GM18507 (cell line): ENCODE results near the gene UNKL.
"Not testable (repeated sequence)": the region's sequence is repeated elsewhere in the genome, so short reads cannot be mapped to it uniquely, and the experiment has no call there.

ENCODE experiments used
- DNase-seq: peaks from one replicate; pipeline ENCODE4 v3.0.0; 2011; ENCODE audit warnings: low read depth; ENCODE audit not compliant: insufficient read length; ENCODE audit errors: extremely low spot score
- FAIRE-seq: peaks from 2 replicates; lab custom pipeline; 2011; peaks lifted over from hg19 to GRCh38; lab: Jason Lieb, UNC

Gene UNKL

DNA sequence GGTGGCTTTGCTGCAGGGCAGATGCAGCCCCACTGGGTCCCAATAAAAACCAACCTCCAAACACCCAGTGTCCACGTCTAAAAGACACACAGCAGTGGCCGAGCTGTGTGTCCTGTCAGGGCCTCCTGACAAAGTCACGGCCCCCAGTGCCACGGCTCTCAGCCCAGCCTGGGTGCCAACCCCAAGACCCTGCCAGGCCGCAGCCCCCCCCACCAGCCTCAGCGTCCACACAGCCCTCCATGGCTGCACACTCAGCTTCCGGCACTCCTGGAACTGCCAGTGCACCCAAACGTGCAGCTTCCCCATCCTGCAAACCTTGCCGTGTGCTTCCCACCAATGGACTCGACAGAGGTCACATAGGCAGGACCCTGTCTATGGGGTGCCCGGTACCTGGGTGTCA is 33.5 kb upstream of the UNKL start:
- DNase-seq (no peak), FAIRE-seq (no peak)

DNA sequence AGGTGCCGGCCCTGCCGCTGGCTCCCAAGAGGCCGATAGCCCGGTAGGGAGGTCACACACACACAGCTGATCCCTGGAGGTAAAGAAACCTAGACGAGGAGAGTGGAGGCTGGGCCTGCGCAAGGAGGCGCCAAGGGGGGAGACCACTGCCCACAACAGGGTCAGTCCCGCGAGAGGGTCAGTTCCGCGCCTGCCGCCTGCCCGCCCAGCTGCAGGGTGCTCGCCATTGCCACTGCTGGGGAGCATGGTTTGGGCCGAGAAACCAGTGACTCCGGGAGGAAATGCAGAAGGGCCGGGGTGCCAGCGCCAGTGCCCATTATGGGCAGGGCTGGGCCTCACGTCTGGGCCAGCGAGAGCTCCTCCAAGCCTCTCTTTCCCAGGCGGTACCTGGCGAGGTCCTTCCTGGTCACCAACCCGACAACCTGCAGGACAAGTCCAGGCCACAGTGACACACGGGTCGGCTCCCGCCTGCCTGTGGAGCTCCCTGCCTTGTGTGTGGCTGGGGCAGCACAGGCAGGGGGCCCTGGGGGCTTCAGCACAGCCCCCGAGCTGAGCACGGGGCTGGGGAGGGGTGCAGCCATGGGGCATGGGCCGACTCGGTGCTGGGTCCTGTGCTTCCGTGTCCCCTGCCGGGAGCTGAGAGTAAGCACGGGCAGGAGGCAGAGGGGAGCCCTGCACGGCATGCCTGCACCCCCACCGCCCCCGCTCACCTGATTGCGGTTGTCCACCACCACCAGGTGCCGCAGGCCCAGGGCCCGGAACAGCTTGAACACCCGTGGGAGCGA is 32.0 kb upstream of the UNKL start:
- DNase-seq (no peak), FAIRE-seq (no peak)

DNA sequence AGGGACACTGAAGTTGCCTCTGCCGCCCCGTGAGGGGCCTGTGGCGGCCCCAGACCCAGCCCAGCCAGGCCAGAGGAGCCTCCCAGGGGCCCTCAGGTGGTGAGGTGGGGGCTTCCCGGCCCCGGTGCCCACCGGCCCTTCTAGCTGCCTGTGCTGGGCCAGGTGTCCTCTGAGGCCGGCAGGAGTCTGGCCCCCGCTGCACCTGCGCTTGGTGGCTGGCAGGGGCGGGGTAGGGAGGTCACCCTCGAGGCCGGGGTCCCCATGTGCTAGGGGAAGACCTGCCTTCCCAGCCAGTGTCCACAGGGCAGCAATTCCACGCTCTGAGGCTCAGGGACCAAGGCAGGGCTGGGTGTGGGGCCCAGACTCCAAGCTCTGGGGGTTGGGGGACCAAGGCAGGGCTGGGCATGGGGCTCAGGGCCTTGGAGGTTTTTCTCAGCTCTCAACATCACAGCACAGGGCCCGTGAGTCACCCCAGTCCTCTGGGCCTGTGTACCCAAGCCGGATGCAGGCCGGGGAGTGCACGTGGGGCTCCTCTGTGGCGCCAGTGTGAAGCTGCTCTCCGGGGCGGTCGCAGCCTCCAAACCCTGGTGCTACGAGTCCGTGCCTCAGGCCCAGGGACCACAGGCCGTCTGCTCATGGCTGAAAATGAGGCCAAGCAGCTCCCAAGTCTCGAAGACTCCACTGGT is 31.2 kb upstream of the UNKL start:
- no peak for FAIRE-seq

DNA sequence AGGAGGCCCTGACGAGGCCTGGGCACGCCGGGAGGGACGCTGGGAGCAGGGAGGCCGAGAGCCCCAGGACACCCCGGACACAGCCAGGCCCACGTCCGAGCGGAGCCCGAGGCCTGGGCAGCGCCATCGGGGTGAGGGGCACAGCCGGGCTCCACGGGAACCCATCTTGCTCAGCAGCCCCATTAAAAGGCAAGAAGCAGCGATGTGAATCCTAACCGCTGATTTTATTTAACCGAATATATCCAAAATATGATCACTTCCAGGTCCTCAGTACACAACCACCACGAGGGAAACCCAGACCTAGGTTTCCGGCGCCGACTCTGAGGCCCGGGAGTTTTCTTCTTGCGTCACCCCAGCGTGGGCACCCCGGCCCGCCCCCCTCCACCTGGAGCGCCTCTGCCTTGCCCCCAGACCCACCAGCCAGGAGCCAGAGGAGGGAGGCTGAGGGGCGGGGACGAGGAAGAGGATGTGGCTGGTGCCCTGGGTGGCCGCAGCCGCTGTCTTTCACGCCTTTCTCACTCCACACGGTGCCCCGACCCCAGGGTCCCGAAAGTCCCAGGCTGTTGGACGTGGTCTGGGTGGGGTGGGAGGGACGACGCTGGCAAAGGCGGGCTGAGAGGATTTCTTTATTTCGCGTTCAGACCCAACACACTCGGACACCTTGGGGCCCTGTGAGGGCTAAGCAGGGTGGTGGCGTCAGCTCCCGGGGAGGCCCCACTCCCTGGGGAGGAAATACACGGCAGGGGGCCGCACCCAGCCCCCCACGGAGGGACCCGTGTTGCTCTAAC is 30.4 kb upstream of the UNKL start:
- DNase-seq (no peak), FAIRE-seq (no peak)

More for the DNA sequence above, 31.2 kb upstream of the UNKL start:
- DNase-seq, result no peak

DNA sequence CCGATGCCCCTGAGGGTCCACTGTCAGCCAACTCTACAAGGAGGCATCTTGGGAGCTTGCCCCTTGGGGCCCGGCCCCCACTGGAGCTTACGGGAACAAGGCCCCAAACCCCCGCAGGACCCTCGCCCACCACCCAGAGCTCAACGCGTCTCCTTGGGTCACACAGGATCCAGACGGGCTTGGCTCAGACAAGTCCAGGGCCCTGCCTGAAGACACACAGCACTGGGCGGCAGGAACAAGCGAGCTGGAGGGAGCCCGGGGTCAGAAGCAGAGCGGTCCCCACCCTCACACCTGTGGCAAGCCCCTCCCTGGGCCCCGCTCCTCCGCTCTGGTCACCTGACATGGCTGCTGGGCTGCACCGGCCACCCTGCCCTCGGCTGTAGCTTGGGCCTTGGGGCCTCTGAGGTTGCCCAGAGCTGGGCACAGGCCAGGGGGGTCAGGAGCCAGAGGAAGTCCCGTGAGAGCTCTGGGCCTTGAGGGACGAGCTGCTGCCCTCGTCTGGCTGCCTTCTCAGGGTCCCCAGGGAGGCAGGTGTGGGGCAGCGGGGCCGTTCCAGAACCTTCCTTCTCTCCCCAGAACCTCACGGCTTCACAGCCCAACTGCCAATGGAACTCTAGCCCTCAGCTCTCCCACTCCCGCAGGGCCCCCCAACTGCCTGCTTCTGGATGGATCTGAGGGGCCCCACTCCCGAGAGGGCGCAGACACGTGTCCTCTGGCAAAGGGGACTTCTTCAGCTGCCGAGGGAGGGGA is 29.7 kb upstream of the UNKL start, which contains the start of gene CCDC154:
TSS of gene CCDC154 (minus strand) at position 577 of the 750 bp plus-strand sequence. CDS start at position 343, 234 bp downstream.
- no peak for FAIRE-seq
- DNase-seq, result no peak

DNA sequence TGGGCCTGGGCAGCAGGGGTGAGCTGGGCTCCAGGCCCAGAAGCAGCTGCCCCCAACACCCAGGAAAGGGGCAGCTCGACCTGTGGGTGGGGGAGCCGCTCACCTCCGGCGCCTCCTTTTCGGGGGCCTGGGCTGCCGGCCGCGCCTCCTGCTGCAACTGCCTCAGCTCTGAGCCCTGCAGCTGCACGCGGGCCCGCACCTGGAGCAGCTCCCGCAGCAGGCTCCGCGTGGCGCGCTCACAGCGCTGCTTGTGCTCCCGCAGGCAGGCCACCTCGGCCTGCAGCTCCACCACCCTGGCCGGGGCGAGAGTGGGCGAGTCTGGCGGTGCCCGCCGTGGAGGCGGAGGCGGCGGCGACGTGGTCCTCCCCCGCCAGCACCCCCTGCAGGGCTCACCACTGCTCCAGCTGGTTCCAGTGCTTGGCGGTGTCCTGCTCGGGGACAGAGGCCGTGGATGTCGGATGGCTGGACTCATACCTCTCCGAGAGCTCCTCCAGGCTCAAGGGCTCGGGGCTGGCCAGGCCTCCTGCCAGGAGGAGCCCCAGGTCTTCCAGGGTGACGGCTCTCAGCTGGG is 29.0 kb upstream of the UNKL start:
- DNase-seq, result no peak
- no peak for FAIRE-seq

DNA sequence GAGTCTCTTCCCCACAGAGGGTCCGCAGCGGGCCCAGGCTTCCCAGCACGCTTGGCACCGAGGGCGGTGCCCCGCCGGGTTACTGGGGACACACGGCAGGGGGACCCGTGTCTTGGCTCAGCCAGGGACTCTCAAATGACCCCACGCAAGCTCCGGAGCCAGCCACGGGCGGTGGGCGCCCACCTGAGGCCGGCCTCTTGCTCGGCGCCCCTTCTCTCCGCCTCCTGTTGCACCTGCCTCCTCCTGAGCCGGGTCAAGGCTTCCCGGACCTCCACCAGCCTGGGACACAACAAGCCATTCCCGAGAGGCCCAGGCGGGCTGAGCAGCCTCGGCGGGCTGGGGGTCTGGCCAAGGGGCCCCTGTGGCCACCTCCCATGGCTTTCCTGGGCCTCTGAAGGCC is 28.2 kb upstream of the UNKL start:
- DNase-seq (no peak), FAIRE-seq (no peak)

DNA sequence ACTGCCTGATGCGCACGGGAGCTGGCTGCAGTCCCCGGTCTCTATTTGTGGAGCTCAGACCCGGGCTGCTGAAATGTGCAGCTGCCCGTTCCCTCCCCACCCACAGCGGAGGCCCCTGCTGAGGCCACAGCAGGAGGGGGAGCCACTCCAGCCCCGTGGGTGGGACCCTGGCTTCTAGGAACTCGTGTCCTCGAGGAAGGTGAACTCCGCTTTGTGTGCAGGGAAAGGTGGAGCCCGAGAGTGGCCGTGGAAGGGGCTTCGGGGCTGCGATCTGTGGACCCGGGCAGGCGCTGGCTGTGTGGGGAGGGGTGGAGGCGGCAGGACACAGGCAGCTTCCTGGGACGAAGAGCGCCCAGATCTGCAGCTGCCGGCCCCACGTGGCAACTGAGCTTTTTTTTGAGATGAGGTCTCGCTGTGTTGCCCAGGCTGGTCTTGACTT is 26.9 kb upstream of the UNKL start:
- DNase-seq (no peak), FAIRE-seq (no peak)

DNA sequence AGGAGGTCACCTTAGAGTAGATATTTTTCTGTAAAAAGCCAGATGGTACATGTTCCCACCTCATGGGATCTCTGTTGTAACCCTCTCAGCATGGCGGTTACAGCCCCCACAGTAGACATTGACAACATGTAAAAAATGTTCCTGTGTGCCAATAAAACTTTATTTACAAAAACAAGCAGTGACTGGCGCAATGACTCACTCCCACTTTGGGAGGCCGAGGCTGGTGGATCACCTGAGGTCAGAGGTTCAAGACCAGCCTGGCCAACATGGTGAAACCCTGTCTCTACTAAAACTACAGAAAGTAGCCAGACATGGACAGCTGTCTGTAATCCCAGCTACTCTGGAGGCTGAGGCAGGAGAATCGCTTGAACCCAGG is 25.2 kb upstream of the UNKL start:
- FAIRE-seq, DNase-seq: not testable (repeated sequence)

DNA sequence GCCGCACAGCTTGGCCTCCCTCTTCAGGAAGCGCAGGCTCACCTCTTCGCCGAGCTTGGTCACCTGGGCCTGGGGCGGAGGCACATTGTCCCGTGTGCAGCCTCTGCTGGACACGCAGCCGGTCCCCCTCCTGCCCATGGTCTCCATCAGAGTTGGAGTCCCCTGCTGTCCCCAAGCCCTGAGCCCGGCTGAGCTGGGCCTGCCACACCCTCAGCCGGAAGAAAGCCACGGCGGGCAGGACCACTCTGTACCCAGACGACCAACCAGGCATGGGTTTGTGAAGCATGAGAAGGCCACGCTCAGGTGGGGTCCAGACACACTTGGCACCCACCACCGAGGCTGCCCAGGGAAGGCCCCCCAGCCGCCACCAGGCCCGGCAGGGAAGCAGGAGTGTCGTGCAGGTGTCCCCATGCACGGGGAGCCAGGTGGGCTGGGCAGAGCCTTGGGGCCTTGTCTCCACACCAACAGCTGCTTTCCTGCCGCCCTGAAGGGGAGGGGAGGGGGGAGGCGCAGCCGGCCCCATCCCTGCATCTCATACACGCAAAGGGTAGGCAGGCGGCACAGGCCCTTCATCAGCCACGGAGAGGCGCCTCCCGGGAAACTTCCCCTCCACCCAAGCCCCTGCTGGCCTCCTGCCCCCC is 24.7 kb upstream of the UNKL start:
- FAIRE-seq, result no peak
- DNase-seq, result no peak

DNA sequence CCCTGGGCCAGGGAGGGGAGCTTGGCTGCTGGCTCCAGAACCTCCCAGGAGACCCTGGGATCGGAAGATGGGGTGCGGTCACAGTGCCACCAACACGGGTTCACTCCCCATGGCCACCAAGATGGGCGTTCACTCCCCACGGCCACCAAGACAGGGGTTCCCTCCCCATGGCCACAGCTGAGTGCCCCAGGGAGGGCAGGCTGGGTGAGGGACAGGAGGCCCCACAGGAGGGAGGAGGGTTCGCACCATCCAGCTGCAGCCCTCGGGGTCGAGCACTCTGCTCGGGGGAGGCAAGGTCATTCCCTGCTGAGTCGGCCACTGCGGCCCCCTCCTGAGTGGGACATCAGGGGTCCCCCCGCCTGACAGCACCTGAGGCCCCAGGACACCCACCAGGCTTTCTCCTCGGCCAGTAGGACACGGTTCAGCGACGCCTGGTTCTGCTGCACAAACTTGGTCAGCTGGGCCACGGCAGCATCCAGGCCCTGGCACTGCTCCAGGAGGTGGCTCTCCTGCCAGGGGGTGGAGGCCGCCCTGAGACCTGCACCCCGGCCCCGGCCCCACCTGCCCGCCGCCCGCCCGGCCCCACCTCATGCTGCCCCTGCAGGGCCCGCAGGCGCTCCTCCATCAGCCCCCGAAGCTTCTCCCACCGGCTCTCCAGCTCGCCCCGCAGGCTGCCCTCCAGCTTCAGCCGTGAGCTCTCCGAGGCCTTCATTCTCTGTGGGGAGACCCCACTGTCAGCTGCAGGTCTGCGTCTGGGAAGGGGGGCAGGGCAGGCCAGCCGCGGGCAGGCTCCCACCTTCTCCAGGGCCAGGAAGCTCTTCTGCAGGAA is 23.9 kb upstream of the UNKL start:
- no peak for DNase-seq
- FAIRE-seq, result no peak

DNA sequence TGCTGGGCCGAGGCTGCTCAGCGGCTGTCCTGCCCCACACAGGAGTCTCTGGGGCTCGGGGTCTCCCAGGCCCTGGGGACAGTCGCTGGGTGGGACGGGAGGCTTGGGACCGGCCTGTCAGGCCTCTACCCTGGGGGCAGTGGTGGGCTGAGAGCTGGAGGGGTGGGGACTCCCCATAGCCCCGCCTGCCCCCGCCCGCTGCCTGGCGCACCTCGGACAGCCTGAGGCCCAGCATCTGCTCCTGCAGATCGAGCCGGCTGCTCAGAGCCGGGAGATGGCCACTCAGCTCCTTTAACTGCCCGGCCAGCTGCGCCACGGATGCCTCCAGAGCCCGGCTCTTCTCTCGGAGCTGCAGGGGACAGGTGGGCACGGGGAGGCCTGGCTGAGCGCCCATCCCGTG is 23.1 kb upstream of the UNKL start:
- no peak for DNase-seq
- FAIRE-seq, result no peak

DNA sequence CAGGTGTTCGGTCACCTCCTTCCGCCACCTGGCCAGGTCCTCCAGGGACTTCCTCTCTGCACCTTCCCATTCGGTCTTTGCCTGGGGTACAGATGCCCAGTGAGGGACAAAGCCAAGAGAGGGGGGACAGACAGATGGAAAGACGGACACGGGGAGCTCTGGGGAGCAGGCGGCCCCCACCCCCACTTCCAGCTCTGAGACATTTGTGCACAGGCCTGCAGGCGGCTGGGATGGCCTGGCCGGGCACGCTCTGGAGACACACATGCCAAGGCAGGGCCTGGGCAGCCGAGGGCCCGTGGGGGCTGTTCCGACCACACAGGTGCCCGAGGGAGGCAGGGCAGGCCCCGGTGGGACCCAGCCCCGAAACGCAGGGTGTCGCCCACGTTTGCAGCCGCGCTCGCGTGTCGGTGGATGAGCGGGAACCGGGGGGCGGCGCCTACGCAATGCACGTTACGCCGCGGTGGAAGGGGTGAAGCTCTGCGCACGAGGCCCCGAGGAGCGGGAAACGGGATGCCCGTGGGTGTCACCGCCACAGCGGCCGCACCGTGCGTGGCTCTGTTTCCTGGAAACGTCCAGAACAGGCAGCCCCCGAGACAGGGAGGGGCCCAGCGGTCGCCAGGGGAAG is 22.3 kb upstream of the UNKL start:
- DNase-seq, result no peak
- FAIRE-seq, result no peak

DNA sequence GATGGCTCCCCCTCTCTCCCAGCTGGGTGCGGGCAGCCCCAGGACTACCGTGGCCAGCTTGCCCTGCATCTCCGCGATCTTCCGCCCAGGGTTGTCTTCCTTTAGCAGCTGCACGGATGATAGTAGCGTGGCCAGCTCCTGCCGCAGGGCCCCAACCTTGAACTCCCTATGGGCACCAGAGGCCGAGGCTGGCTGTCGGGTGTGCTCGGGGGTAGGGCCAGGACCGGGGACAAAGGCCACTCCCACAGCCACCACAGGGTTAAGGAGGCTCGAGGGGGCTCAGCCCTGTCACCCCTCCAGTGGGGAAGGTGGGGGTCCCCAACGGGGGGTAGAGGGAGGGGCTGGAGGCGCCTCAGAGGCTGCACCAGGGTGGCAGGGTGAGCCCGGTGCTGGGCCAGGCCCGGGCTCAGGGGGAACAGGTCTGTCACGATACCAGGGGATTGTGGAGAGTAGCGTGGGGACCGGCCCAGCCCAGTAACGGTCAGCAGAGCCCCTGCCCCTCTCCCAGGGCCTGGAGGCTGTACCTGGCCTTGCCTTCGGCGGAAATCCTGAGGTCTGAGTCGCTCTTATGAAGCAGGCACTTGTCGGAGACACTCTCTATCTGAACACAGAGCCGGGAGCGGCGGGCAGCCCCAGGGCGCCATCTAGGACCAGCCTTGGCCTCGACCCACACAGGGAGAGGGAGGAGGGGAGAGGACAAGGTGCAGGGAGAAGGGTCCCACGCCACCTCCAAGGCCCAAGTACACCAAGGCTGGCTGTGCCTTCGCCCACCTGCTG is 21.6 kb upstream of the UNKL start:
- DNase-seq (no peak), FAIRE-seq (no peak)

DNA sequence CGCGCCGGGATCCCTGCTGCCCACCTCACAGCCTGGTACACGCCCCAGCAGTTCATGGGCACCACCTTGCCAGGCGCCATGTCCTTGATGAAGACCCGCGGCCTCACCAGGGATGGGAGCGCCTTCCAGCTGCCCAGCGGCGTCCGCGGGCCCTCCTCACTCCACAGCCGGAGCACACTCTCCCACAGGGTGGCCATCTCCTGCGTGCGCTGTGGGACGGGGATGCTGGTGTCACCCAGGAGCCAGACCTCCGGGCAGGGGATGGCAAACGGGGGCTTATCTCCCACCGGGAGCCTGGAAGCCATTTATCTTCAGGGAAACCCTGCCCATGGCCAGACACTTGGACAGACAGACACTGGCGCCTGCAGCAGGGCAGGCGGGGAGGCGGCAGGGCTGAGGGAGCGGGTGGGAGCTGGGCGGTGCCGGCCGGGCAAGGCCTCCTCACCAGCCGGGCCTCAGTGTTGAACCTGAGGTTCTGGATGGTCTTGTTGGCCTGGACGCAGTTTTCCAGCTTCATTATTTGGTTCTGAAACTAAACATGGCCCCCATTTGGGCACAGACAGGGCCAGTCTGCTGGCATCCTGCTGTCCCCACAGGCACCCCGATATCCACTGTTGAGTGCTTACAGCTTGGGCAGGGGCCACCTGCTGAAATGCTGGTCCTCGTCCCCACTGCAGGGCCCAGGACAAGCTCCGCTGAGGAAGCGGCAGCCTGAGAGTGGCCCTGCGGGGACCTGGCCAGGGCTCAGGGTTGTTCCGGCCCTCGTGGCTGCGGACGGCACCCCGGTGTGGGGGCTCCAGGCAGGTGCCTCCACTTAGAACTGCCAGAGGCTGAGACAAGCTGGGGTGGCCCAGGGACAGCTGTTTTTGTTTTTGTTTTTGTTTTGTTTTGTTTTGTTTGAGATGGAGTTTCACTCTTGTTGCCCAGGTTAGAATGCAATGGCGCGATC is 20.4 kb upstream of the UNKL start:
- DNase-seq (no peak), FAIRE-seq (no peak)

DNA sequence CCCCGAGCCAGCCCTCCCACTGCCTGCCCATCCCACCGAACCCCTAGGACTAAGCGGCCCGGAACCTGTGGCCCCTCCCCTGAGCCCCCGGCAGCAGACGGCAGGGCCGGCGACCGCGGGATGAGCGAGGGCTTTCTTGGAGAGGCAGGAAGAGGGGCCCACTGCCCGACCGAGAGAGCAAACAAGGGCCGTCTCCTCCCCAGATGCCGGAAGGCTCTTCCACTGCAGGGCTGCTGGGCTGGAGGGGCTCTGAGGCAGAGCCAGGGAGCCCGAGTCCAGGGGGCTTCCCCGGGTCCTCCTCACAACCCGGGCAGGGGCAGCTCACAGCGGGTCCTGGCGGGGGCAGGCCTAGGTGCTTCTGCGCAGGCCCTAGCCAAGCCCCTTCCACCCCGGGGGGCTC is 19.3 kb upstream of the UNKL start:
- DNase-seq, result no peak
- no peak for FAIRE-seq
